Spleen (tissue), 11 donors: ENCODE data around the gene KLC3. TPM values are rescaled to one million over a fixed set of nuclear protein-coding genes. Genes with fewer than 3 reads are reported as not detected.
A peak's percentile ranks its signal among the peaks of the same experiment; 100 is the strongest.

ENCODE experiments used
- DNase-seq: peaks from one replicate; pipeline ENCODE4 v3.0.0-alpha.2; 2020
- H3K27ac ChIP-seq, 8 donors: fragments of 200-600 bp; sonication (generic) in 7 of 8; 1 replicate in 4 of 8; 2 replicates in 4 of 8; pipeline versions ENCODE4 v1.5.0 to v1.8.0; 2016 to 2021; ENCODE audit warnings: inconsistent platforms in 4 of 8, mild to moderate bottlenecking in 4 of 8, moderate library complexity in 1 of 8
- H3K27me3 ChIP-seq, 7 donors: fragments of 200-600 bp; sonication (generic) in 6 of 7; replicated peaks in 1 of 7; 1 replicate in 4 of 7; 2 replicates in 3 of 7; pipeline versions ENCODE4 v1.5.0 to v1.8.0; 2016 to 2021; ENCODE audit warnings: inconsistent platforms in 3 of 7, mild to moderate bottlenecking in 1 of 7
- H3K36me3 ChIP-seq, 6 donors: fragments of 200-600 bp; sonication (generic) in 5 of 6; 1 replicate in 4 of 6; 2 replicates in 2 of 6; pipeline versions ENCODE4 v1.5.0 to v1.8.0; 2016 to 2021; ENCODE audit warnings: inconsistent platforms in 2 of 6
- H3K4me1 ChIP-seq, 6 donors: fragments of 200-600 bp; sonication (generic) in 5 of 6; 1 replicate in 3 of 6; 2 replicates in 3 of 6; pipeline versions ENCODE4 v1.5.0 to v1.8.0; 2016 to 2021; ENCODE audit warnings: inconsistent platforms in 3 of 6
- H3K4me3 ChIP-seq, 8 donors: fragments of 200-600 bp; sonication (generic) in 7 of 8; 1 replicate in 4 of 8; 2 replicates in 4 of 8; pipeline versions ENCODE4 v1.5.0 to v1.8.0; 2016 to 2021; ENCODE audit warnings: inconsistent platforms in 4 of 8, mild to moderate bottlenecking in 4 of 8, moderate library complexity in 2 of 8
- H3K9me3 ChIP-seq, 8 donors: fragments of 200-600 bp; sonication (generic) in 7 of 8; 1 replicate in 4 of 8; 2 replicates in 4 of 8; pipeline versions ENCODE4 v1.5.0 to v1.8.0; 2016 to 2021; ENCODE audit warnings: inconsistent platforms in 4 of 8
- CTCF ChIP-seq, 11 experiments: fragments of 200-600 bp in 7 of 11; fragments of 450-650 bp in 4 of 11; sonication (generic) in 4 of 11; IDR thresholded peaks in 8 of 11; conservative IDR thresholded peaks in 3 of 11; 1 replicate in 7 of 11; 2 replicates in 4 of 11; pipeline versions ENCODE4 v1.4.0 to v1.8.0; 2016 to 2021; ENCODE audit warnings: antibody characterized with exemption in 11 of 11, inconsistent platforms in 4 of 11, mild to moderate bottlenecking in 1 of 11
- POLR2A ChIP-seq, 3 donors: fragments of 450-650 bp; IDR thresholded peaks; one replicate each; pipeline ENCODE4 v1.5.1; 2017; ENCODE audit warnings: antibody characterized with exemption in 3 of 3, mild to moderate bottlenecking in 1 of 3
- POLR2AphosphoS5 ChIP-seq, 3 donors: sonication (generic); formaldehyde crosslinking; IDR thresholded peaks; one replicate each; pipeline ENCODE4 v1.5.1; 2017; ENCODE audit warnings: antibody characterized with exemption in 3 of 3
- WGBS, 5 donors: extraction: QIAGEN DNeasy Blood & Tissue Kit in 3 of 5; methylation state at CpG; one replicate each; pipeline versions ENCODE4 v1.1.5 to v1.1.7; 2013 to 2018; 5-methylcytosine and 5-hydroxymethylcytosine counted together
- intact Hi-C: fragments of 100-400 bp; cut with DNase I; formaldehyde crosslinking; loops from one replicate; pipeline ENCODE4 v1.15.0; 2023; ENCODE audit warnings: low total_unique reads
- polyA plus RNA-seq, 3 donors: library from polyadenylated mRNA; stranded (reverse); fragments of 200-250 nt; gene quantifications; one replicate each; pipeline ENCODE4 v1.2.1, GENCODE V29; 2013
- total RNA-seq, 7 donors: library from RNA; depleted of rRNA in 3 of 7; stranded (reverse); fragments of >200 nt in 3 of 7; fragmentation: NEBNext Ultra II Directional in 4 of 7; extraction: Animal tissue kit (Norgen Biotek cat#: 25700) in 4 of 7; gene quantifications; one replicate each; pipeline versions ENCODE4 v1.1.0 to v1.2.1, GENCODE V29; 2016 to 2021
- donor health status: healthy with polysubstance abuse.
- donor health status: DM: no; HTN: no; CAD: no; lungs with moderate emphysema.
- donor health status: DM: no; HTN: no; CAD: no.
- donor health status: Bipolar disorder and iron deficiency.
- donor health status: healthy.
- donor health status: DM: no; HTN: no; CAD: no.
- donor health status: DM: yes; HTN: yes; CAD: no.

Gene KLC3
- total and polyA plus RNA-seq, 10 donors, result 0.05 to 0.87 (median 0.08) TPM; not detected in 6

- no peaks in the 10 kb centered on the region for H3K27me3 ChIP-seq
- WGBS, 5 donors, result 88 to 95% (median 90%) methylated on average over 11 of the region's 11 CpGs
- peaks cover 0 to 22% (median 8%) of the 10 kb centered on the region in 6 donors for H3K36me3 ChIP-seq
- peaks cover 0 to 32% (median 19%) of the 10 kb centered on the region in 6 donors for H3K4me1 ChIP-seq
- TF ChIP-seq POLR2A (IDR thresholded peaks at IDR 0.05), result no peak
- TF ChIP-seq CTCF (IDR thresholded peaks at IDR 0.05 in 8 of 11, conservative IDR thresholded peaks at IDR 0.05 in 3 of 11), result no peak
- no peak for TF ChIP-seq POLR2AphosphoS5 (IDR thresholded peaks at IDR 0.05)
- no peak for DNase-seq
- H3K9me3 ChIP-seq, result no peaks in the 10 kb centered on the region
- H3K4me3 ChIP-seq, result no peak overlapping the region
- intact Hi-C loops, result no loop called here
- no peak overlapping the region for H3K27ac ChIP-seq
These were observed 28.3 kb downstream of the KLC3 start for GRCh38 chr19:45368737-45369340.

GRCh38 chr19:45370410-45371204 is 30.1 kb downstream of the KLC3 start, which contains the start of gene ERCC2:
ERCC2 (minus strand) TSS chr19:45370573; CDS start chr19:45370540, 33 bp downstream.
- Histone ChIP-seq H3K36me3 (peaks cover 0 to 4% (median 0%) of the 10 kb centered on the region in 6 donors), H3K9me3 (no peaks in the 10 kb centered on the region), H3K4me1 (peaks cover 0 to 32% (median 19%) of the 10 kb centered on the region in 6 donors), H3K27me3 (no peaks in the 10 kb centered on the region), H3K4me3 (peak within 1 kb of the TSS; percentile 73 to 99 (median 92)), H3K27ac (peak within 1 kb of the TSS; percentile 69 to 87 (median 82))
- peak; percentile 75 to 82 (median 82) for TF ChIP-seq POLR2AphosphoS5 (IDR thresholded peaks at IDR 0.05)
- no peak for TF ChIP-seq POLR2A (IDR thresholded peaks at IDR 0.05)
- TF ChIP-seq CTCF (IDR thresholded peaks at IDR 0.05 in 8 of 11, conservative IDR thresholded peaks at IDR 0.05 in 3 of 11), result peak in 2 of 11 experiments; percentile 13 to 25
- intact Hi-C loops, result no loop called here
- 5 to 12% (median 6%) methylated on average over 17 to 55 of the region's 55 CpGs for WGBS, 5 donors
- peak; percentile 97 for DNase-seq

GRCh38 chr19:45376045-45376724 is 35.6 kb downstream of the KLC3 start:
- no peak for TF ChIP-seq POLR2A (IDR thresholded peaks at IDR 0.05)
- peak in 1 of 3 donors; percentile 19 for TF ChIP-seq POLR2AphosphoS5 (IDR thresholded peaks at IDR 0.05)
- no peaks in the 10 kb centered on the region for H3K9me3 ChIP-seq
- no peak overlapping the region for H3K4me3 ChIP-seq
- peak overlapping the region in 3 of 8 donors; percentile 3 to 32 (median 31) for H3K27ac ChIP-seq
- DNase-seq, result no peak
- intact Hi-C loops, result no loop called here
- peaks cover 0 to 12% (median 2%) of the 10 kb centered on the region in 6 donors for H3K4me1 ChIP-seq
- H3K36me3 ChIP-seq, result no peaks in the 10 kb centered on the region
- no peaks in the 10 kb centered on the region for H3K27me3 ChIP-seq
- 51 to 69% (median 64%) methylated on average over 10 to 13 of the region's 13 CpGs for WGBS, 5 donors

- H3K9me3 ChIP-seq, result no peaks in the 10 kb centered on the region
- WGBS, 5 donors, result 64 to 100% (median 74%) methylated on average over 1 of the region's 1 CpG
These were observed 39.6 kb downstream of the KLC3 start for GRCh38 chr19:45380107-45380506.

More at GRCh38 chr19:45380107-45380506, 39.6 kb downstream of the KLC3 start:
- no peak for TF ChIP-seq POLR2A (IDR thresholded peaks at IDR 0.05)
- TF ChIP-seq POLR2AphosphoS5 (IDR thresholded peaks at IDR 0.05), result no peak
- TF ChIP-seq CTCF (IDR thresholded peaks at IDR 0.05 in 8 of 11, conservative IDR thresholded peaks at IDR 0.05 in 3 of 11), result no peak
- no peak overlapping the region for H3K27ac ChIP-seq
- H3K27me3 ChIP-seq, result peaks cover 3 to 19% (median 11%) of the 10 kb centered on the region in 7 donors
- no peak overlapping the region for H3K4me3 ChIP-seq
- intact Hi-C loops, result no loop called here
- H3K4me1 ChIP-seq, result peaks cover 0 to 9% (median 0%) of the 10 kb centered on the region in 6 donors
- no peak for DNase-seq
- H3K36me3 ChIP-seq, result no peaks in the 10 kb centered on the region
